CD4-positive, alpha-beta T cell treated with Interferon gamma for 1 hour (primary cell): Measurements from ENCODE around the gene CLK3.

Experiments
- DNase-seq: peaks from one replicate; pipeline ENCODE4 v3.0.0-alpha.2; 2020

The CLK3 gene

GRCh38 chr15:74603789-74604705 is 11.6 kb upstream of the CLK3 start:
- no peak for DNase-seq

- no peak for DNase-seq
These were observed 10.4 kb upstream of the CLK3 start for GRCh38 chr15:74604983-74605794.

- DNase-seq = no peak
These were observed 9.9 kb upstream of the CLK3 start for GRCh38 chr15:74605795-74606150.

GRCh38 chr15:74608786-74609185 is 6.8 kb upstream of the CLK3 start:
- no peak for DNase-seq

GRCh38 chr15:74609938-74610301 is 5.7 kb upstream of the CLK3 start:
- no peak for DNase-seq

GRCh38 chr15:74610302-74610951 is 5.2 kb upstream of the CLK3 start:
- no peak for DNase-seq

GRCh38 chr15:74611341-74611740 is 4.3 kb upstream of the CLK3 start:
- DNase-seq = no peak

- DNase-seq = no peak
These were observed 3.8 kb upstream of the CLK3 start for GRCh38 chr15:74611834-74612233.

GRCh38 chr15:74612677-74613076 is 3.0 kb upstream of the CLK3 start:
- no peak for DNase-seq

- DNase-seq = no peak
These were observed 2.3 kb upstream of the CLK3 start for GRCh38 chr15:74613089-74613952.

- DNase-seq = no peak
These were observed 1.5 kb upstream of the CLK3 start for GRCh38 chr15:74613953-74614743.

- DNase-seq = peak; percentile 94
These were observed 710 bp upstream of the CLK3 start for GRCh38 chr15:74614744-74615507.

GRCh38 chr15:74616366-74616939 is 817 bp downstream of the CLK3 start:
- DNase-seq = peak; percentile 70

GRCh38 chr15:74616996-74617395 is 1.4 kb downstream of the CLK3 start:
- no peak for DNase-seq

- DNase-seq = no peak
These were observed 3.4 kb downstream of the CLK3 start for GRCh38 chr15:74618841-74619596.

- no peak for DNase-seq
These were observed 4.4 kb downstream of the CLK3 start for GRCh38 chr15:74619916-74620635.

GRCh38 chr15:74620636-74621545 is 5.3 kb downstream of the CLK3 start:
- peak; percentile 73 for DNase-seq

GRCh38 chr15:74621546-74621920 is 5.9 kb downstream of the CLK3 start:
- DNase-seq = no peak
